GM13976 (cell line): Measurements from ENCODE around the gene PYCR2.
A peak's percentile ranks its signal among the peaks of the same experiment; 100 is the strongest.

Experiments
- DNase-seq: peaks from one replicate; pipeline ENCODE4 v3.0.0; 2012; ENCODE audit warnings: low spot score
- in situ Hi-C: fragments of 300-500 bp; cut with MboI; formaldehyde crosslinking; loops from one replicate; pipeline ENCODE4 v1.12.0; 2022; ENCODE audit warnings: low sequenced_read_pairs, mixed read lengths, inconsistent platforms; ENCODE audit not compliant: unreplicated experiment
- TF ChIP-seq, protein P1 (sequence below): IDR thresholded peaks from 2 replicates; pipeline ENCODE4 v1.5.1; 2012; ENCODE audit warnings: borderline replicate concordance, mild to moderate bottlenecking; ENCODE audit not compliant: insufficient read depth; ENCODE audit errors: extremely low read depth, missing control alignments, control extremely low read depth

The PYCR2 gene

DNA sequence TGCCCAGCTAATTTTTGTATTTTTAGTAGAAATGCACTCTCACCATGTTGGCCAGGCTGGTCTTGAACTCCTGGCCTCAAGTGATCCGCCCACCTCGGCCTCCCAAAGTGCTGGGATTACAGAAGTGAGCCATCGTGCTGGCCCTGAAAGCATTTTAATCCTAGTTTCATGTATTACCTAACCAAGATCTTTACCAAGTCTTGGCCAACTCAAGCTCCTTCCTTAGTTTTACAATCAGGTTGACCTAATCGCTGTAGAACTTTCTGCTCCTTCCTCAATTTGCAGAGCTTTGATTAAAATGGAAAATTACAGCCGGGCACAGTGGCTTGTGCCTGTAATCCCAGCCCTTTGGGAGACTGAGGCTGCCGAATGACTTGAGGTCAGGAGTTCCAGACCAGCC, 38.7 kb downstream of the PYCR2 start:
- in situ Hi-C loops, result no loop called here
- DNase-seq, result no peak
- TF ChIP-seq, protein P1, sequence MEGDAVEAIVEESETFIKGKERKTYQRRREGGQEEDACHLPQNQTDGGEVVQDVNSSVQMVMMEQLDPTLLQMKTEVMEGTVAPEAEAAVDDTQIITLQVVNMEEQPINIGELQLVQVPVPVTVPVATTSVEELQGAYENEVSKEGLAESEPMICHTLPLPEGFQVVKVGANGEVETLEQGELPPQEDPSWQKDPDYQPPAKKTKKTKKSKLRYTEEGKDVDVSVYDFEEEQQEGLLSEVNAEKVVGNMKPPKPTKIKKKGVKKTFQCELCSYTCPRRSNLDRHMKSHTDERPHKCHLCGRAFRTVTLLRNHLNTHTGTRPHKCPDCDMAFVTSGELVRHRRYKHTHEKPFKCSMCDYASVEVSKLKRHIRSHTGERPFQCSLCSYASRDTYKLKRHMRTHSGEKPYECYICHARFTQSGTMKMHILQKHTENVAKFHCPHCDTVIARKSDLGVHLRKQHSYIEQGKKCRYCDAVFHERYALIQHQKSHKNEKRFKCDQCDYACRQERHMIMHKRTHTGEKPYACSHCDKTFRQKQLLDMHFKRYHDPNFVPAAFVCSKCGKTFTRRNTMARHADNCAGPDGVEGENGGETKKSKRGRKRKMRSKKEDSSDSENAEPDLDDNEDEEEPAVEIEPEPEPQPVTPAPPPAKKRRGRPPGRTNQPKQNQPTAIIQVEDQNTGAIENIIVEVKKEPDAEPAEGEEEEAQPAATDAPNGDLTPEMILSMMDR, result no peak

DNA sequence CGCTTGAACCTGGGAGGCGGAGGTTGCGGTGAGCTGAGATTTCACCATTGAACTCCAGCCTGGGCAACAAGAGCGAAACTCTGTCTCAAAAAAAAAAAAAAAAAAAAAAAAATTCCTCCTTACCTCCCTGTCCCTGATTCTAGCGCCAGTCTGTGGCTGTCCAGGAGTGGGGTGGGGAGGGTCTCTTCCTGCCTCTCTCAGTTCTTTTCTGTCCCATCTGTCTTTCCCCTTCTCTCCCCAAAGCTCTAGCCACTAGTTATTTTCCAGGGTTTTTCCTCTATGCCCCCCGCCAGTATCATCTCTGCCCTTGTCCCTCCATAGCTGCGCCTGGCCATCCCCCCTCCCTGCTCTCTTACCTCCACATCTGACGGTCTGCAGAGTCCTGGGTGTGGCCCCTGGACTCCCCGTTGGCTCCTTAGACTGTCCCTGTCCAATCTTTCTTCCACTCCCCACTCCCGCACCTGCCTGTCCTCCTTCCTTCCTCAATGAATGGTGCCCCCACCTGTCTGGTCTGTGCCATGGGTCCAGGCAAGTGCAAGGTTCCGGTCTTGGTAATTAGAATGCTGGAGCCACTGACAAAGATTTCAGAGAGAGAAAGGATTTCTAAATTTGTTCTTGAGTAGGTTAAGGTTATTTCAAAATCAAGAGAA, 40.3 kb downstream of the PYCR2 start:
- in situ Hi-C loops, result no loop called here
- no peak for DNase-seq
- TF ChIP-seq, protein P1, result no peak

DNA sequence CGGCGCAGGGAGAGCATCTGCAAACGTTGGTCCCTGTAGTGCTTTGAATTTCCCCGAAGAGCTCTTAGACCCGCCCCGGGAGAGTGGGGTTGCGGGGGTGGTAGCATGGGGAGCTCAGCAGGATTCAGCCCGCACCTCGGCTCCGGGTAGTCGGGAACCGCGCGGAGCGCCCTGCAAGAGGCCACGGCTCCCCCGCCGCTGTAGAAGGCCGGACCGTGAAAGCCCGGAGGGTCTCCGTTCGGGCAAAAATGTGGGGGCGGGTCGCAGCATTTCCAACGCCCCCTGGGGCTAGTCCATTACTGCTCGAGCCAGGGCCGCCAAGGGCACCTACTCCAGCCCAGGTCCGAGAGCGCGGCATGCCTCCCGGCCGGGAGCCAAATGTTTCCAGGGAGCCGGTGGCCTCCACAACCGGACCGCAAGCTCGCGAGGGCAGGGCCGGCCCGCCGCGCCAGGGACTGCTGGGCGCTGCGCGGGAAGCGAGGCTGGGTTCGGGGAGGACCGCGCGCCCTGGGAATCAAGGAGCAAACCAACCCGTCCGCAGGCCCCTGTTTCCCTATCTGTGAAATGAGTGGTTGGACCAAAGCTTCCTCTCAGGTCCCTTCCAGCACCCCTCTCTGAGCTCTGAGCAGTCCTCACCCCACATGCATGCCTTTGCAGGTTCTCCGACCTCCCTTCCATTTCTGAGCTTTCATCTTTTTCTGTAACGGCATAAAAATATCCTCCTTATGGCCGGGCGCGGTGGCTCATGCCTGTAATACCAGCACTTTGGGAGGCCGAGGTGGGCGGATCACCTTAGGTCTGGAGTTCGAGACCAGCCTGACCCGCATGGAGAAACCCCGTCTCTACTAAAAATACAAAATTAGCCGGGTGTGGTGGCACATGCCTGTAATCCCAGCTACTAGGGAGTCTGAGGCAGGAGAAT, 41.1 kb downstream of the PYCR2 start:
- peak; percentile 64 for DNase-seq
- in situ Hi-C loops, result no loop called here
- TF ChIP-seq, protein P1, result no peak

DNA sequence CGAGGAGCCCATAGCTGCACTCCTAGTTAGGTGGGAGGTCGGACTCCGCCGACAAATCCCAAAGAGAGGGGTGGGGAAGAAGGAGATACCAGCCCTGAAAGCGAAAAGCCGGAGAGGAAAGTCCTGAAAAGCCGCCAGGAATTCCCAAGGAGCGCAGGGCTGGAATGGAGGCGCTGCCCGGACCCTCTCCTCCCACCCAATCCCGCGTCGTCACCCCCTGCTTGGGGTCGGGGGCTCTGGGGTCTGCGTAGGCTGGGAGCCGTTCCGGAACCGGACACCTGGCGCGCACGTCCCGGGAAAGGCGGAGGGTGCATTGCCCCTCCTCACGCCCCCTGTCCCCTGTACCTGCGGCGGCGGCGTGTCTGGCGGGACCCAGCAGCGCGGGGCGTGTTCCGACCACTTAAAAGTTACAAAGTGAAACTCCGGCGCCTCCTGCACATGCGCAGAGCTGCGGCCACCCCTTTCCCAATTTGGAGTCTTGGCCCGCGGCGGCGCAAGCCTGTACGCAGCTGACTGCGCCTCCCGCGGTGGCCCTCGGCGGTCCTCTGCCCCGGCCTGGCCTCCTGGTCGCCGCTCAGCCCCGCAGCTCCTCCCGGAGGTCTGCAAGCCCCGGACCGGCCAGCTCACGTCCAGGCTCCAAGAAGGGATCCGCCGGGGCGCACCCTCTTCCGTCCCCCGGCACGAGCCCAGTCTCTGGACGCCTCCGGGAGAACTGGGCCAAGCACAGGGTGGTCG, 41.9 kb downstream of the PYCR2 start, which contains the start of gene TMEM63A:
Gene TMEM63A (minus strand): TSS at position 422 of the 735 bp plus-strand sequence. CDS start 4,800 bp downstream, outside the sequence.
- TF ChIP-seq, protein P1, result peak; percentile 30
- DNase-seq, result peak; percentile 97
- in situ Hi-C loops, result no loop called here

DNA sequence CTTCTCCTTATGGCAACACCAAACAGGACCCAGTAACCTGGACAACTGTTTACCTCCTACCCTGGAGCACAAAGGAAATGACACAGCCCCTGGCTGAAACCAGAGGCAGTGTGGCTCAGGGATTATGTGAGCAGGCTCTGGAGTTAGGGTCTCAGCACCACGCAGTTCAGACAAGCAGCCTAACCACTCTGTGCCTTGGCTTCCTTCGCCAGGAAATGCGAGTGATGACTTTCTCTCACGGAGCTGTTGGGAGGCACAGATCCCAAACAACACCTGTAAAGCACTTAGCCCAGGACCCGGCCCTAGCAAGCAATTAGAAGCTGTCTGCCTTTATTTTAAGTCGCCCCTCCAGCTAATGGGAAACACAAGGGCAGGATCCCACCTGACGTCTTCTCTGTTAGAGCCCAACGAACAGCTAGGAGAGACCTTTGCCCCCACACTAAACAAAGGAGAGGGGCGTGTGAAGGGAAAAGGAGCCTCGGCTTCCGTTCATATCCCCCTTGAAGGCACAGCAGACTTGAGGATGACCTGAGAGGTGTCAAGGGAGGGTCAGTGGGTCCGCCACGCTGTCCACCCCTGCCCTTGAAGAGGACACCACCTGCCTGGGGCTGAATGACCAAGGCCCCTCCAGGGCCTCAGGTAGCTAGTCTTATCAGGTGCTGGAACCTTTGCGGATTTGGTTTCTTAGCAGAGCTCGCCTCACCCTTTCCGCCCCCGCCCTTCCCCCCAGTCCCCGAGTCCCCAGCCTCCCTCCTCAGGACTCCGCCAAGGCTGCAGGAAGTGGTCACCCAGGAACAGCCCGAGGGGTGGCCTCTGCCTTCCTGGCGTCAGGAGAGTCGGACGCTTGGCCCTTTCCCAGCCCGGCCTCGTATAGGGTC, 42.7 kb downstream of the PYCR2 start:
- TF ChIP-seq, protein P1, result no peak
- in situ Hi-C loops, result no loop called here
- DNase-seq, result peak; percentile 64
